Activated T-helper 1 cell treated with Interleukin-2 at 50 U/mL for 16 hours (primary cell): ENCODE data around the gene CDX2.

Source experiments
- DNase-seq: peaks from one replicate; pipeline ENCODE4 v3.0.0-alpha.2; 2020; ENCODE audit warnings: low read depth

The CDX2 gene

DNA sequence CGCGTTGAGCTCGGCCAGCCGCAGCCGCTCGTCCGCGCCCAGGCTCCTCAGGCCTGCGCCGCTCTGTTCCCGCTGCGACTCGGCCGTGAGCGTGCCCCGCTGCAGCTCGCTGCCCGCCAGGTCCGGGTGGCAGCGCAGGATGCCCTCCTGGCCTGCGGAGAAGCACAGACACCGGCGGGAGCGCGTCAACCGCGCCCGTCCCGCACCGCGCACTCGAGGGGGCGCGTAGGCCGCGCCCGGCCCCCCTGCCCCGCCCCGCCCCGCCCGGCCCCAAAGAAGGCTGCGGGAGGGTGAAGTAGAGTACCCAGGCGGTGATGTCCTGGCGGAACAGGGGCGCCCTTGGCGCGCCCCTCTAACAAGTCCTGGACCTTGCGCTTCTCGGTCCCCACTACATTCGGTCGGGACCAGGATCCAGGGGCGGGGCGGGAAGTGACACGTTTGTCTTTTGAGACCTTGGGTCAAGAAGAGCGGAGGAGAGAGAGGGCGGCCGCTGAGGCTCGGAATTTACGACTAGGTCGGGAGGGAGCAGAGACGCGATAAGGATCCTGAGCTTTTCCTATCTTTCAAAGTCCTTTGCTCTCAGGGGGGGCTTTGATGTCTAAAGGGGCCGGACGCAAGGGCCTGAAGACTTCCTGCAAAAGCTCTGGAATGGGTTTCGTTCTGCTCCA lies 9.3 kb upstream of the CDX2 start:
- DNase-seq: no peak

DNA sequence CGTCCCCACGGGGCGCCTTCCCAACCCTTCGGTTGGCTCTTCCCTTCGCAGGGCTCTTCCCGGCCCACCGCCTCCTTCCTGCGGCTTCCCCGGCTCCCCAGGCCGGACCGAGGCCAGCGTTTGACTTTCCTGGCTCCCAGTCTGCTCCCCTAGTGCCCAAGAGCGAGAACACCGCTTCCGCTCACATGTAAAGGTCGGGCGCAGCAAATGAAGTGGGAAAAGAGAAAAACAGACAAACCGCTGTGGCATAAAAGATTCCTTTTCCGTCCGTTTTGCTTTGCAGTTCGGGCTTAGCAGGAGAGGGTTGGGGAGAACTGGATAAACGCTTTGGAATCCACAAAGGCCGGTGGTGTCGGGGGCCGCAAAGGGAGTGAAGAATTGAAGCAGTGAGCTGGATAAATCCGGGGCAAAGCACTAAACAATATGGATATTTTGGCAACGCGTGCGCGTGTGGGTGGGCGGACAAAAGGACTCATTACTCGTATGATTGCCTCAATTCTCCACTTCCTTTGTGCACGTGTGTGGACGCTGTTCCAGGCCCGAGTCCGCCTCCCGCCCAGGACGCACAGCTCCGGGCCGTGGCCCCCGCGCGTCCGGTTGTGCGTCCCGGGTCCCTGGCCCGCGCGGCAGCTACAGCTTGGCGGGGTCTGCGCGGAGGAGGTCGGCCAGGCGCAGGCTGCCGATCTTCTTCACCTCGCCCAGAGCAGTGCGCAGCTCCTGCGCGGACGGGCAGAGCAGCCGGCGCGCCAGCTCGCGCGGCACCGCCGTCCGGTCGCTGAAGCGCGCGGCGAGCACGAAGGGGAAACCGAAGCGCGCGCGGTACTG lies 8.6 kb upstream of the CDX2 start:
- no peak for DNase-seq

DNA sequence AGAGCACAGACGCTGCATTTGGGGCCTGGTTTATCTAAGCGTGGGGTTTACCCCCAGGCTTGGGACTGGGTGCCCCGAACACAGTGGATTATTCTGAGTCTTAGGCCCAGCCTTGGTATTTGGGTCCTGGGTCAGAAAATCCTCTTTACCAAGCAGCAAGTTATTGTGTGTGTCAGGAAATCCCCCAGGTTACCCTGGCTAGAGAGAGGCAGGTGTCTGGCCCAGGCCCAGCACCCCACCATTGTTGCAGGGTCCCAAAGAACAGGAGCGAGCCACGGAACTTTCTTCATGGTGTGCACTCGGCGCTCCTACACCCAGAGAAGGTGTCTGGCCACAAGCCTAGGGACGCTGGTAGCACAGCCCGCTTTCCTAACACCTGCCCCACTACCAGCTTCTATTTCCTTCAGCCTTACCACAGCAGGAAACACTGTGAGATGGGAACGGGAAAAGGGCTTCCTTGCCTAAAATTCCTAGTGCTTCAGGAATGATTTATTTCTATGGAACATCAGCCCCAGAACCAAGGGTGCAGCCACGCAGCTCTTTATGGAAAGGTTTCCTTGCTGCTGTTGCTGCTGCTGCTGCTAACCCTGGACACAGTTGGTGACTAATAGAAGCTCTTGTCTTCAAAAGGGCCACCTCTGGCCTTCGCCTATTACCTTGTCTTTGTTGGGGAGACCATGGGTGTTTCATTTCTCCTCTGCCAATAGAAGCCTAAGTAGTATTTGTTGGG lies 7.4 kb upstream of the CDX2 start:
- DNase-seq: no peak

DNA sequence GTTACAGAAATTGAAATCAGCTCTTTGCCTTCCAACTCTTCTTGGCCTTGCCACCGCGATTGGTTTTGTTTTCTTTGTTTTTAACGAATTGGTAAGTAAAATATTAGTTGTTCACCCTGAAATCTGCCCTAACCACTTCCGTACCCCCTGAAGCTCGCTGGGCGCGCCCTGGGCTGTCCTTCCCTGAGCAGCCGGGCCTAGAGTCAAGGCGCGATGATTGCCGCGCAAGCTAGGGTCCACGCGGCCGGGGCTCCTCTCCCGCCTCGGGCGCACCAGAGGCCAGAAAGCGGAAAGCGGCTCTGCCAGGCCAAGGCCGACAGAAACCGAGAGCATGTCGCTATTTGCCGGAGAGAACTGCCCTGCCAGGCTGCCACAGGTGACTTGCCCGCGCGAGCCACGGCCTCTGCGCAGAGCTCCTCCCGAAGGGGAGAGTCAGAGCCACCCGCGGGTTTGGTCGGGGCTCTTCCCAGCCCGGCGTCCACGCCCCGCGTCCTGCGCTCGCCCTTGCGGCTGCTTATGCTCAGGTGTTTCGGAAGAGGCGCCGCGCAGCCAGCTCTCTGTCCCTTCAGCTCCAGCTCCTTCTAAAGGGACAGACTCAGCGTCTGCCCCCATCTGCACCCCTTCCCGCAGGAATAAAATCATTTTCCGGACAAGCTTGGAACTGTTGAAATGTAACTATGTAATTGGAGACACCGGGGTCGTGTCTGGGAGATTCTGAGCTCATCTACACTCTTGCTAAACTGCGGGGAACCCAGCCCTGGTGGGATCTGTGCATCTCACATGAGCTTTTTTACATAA lies 6.6 kb upstream of the CDX2 start:
- no peak for DNase-seq

DNA sequence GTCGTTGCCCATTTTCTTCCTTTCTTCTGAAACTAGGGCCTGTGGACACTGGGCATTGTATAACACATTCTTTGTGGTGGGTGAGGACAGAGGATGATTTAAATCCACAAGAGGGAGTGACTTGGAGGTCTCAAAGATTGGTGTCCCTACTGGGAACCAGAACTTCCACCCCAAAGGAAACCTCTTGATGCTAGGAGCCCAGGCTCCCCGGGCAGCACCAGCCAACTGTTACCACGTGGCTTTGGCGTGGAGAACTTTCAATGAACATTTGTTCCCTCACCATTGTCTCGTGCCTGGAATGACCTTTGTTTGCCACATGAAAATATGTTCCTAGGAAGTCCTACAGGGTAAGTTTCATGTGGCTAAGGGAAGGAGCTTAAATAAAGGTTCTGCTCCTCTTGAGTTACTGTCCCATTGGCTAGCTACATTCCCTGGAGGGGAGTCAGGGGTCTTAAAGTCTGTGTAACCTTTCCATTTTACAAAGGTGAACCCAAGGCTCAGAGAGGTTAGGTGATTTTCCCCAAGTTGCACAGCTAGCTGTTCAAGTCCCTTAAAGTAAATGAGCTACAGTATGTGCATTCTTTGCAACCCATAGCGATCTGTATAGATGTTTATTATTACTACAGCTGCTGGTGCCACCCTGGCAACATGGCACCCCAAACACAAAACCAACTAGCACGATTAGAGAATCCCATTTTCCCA lies 5.0 kb upstream of the CDX2 start:
- DNase-seq: no peak

DNA sequence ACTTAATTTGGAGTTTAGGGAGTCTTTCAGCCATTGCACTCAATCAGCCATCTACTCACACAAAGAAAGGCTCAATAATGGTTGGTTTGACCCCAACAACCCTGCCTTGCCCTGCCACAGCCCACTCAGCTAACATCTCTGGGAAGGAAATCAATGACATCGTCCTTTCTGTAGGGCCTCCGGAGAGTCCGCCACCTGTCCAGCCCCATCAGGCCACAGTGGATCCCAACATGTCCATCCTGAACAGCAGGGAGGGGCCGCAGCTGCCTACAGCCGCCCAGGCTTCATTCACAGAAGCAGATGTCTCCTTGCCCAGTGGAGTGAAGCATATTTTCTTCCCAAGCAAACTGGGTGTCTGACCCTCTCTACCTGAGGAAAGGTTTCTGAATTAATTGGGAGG lies 4.2 kb upstream of the CDX2 start:
- no peak for DNase-seq

DNA sequence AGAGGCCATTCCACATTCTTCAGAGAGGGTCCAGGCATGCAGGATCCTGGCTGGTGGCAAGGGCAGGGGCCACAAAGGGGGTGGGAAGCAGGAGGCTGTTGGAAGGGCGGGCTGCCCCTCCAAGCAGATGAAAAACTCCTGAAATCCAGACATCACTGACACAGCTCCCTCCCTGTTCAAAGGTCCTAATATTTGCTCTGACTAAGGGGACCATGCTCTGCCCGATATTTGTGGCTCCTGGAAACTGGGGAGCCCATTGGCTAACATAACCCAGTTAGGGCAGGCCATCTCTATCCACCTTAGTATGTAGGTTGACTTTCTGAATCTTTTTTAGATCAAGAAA lies 3.3 kb upstream of the CDX2 start:
- no peak for DNase-seq

DNA sequence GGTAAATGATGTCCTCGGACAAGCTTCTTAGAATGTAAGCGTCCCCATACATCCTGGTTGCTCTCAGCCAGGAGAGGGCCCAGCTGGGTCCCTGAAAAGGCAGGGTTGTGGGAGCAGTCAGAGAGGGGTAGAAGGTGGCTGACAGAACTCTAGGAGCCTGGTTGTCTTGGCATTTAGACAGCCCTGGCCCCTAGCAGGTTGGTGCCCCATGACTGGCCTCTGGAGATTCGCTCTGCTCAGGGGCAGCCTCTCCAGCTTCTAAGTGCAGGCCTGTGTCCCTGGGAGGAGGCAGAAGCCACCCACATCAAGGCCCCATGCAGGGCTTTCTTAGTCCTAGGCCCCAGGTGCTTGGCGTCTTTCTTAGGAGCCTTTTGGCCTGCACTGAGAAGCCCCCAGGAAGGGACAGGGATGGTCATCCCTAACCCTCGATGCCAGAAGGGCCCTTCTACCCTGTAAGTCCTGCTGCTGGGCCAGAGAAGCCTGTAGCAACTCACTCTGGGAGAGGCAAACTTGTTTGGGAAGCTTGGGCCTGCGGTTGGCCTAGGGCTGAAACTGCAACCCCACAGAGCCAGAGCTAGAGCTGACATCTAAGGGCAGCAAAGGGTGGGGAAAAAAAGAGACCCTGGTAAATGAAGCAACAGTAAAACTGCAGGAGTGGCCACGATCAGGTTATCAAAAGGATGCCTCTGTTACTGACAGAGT lies 2.8 kb upstream of the CDX2 start:
- DNase-seq: no peak

DNA sequence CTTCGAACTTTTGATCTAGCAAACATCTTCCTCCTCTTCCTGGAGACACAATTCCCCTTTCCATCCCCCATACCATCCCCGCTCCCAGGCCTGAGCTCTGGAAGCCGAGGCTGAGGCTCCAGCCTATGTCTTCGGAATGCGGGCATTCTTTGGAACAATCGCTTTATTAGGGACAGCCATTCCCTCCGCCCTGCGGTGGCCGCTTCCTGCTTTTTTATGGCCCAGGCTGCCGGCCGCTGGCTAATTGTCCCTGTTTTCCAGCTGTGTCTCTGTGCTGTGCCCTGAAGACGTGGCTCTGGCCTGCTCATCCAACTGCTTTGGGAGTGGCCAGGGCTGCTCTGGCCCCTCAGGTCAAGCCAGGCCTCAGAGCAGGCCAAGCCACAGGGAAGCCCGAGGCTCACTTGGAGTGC lies 2.1 kb upstream of the CDX2 start:
- no peak for DNase-seq

DNA sequence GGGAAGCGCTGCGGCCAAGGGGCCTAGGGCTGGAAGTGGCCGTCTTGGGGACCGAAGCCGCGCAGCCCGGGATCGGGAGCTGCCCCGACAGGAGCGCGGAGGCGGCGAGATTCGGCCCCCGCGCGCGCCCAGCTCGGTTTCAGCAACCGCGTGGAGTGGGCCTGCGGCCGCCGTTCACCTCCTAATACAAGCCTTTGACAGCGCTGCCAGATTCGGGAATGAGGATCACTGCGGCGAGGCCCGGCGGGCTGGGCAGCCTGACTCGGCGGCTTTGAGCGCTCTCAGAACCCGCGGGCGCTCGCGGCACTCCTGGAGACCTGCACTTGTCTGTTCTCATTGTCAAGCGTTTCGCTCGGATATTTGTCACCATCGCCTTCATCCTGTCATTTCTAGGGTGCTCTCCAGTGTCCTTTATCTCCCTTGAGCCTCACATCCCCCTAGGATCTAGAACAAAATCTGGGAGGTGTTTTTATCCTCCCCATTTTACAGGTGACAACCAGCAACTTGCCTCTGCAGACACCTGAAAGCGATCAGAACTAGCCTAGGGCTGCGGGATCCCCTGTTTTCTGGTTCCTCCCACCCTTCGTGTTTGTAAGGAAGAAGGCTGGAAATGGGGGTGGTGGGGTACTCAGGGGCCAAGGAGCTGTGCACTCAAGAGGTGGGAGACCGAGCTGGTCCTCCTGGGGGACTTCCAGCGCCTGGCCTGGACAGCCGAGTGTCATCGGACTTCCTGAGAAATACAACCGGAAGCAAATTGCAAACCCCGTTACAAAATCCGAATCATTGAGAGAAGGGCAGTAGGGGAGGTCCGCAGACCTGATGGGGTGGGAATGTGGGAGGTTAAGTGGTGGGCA lies 1.5 kb upstream of the CDX2 start:
- no peak for DNase-seq

DNA sequence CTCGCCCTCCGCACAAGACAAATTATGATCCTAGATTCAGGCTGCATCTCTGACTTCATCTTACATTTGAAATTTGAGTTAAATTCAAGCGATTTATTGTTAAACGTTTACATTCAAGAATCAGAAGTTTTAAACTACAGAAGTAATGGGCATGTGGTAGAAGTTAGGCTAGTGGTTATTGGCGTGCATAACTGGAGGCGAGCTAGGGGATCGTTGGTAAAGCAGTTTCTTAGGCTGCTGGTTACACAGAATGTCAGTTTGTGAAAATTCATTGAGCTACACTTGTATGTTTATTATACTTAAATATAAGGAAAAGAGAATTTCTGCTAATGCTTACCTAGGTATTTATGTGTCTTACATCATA lies 733 bp upstream of the CDX2 start:
- DNase-seq: no peak

DNA sequence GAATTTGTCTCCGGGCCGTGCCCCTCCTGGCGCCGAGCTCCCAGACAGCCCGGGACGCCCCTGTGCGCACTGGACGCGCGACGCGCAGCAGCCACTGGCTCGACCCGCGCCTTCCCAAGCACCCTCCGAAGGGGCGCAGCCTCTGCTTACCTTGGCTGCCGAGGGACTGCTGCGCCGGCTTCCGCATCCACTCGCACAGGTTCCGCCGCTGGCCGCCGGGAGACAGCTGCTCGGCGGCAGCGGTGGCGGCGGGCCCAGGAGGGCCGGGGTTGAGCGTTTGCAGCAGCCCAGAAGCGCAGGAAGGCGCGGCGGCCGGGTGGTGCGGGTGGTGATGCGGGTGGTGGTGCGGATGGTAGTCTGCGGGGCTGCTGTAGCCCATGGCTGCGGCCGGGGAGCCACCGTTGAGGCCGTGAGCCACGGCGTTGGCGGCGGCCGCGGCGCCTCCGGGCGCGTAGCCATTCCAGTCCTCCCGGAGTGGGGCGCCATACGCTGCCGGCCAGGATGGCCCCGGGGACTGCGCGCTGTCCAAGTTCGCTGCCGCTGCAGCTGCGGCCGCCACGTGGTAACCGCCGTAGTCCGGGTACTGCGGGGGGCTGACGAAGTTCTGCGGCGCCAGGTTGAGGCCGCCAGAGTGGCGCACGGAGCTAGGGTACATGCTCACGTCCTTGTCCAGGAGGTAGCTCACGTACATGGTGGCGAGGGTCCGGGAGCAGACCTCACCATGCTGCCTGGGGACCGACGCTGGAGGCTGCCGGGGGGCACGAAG lies 616 bp downstream of the CDX2 start:
- no peak for DNase-seq

DNA sequence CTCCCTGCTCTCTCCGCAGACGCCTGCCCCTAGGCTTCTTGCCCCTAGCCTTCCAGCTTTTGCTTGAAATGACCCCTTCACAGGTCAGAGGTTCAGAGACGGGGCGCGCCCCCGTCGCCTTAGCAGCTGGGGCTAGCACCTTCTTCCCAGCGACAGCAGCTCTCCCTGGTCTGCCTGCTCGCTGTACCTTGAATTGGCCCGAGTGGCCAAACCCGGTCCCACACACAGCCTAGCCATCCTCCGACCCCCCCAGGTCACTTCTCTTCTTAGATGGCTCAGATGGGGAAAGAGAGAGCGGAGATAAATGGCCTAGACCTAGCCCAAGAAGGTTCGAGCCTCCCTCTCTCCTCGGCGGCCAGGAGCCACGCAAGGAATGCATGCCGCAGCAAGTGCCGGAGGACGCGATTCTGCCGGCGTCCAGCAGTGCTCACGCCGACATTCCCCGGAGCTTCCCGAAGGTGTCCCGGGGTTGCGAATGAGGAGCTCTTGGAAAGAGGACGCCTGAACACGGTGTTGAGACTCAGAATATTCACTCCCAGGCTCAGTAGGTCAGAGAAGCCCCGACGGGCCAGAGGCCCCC lies 1.3 kb downstream of the CDX2 start:
- DNase-seq: no peak

DNA sequence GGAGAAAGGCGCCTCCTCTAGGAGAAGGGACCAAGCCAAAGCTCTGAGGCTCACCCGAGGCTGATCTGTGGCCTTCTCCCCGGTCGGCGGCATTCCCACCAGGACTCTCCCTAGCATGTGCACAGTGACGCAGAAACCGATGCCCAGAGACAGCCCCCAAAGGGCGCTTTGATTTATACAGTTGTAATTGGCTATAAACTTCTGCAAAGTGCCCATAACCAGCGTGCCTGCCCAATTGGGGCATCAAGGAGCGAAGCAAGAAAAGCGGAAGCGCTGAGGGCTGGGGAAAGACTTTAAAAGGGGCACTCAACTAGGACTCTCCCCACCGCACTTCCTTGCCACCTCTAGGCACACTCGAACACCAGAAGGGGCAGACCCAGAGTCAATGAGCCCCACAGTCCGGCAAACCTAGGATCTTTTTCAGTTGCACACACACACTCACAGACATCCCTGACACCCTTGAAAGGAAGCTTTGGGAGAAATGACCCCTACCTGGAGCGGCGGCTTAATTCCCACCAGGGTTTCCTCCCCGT lies 1.8 kb downstream of the CDX2 start:
- no peak for DNase-seq

DNA sequence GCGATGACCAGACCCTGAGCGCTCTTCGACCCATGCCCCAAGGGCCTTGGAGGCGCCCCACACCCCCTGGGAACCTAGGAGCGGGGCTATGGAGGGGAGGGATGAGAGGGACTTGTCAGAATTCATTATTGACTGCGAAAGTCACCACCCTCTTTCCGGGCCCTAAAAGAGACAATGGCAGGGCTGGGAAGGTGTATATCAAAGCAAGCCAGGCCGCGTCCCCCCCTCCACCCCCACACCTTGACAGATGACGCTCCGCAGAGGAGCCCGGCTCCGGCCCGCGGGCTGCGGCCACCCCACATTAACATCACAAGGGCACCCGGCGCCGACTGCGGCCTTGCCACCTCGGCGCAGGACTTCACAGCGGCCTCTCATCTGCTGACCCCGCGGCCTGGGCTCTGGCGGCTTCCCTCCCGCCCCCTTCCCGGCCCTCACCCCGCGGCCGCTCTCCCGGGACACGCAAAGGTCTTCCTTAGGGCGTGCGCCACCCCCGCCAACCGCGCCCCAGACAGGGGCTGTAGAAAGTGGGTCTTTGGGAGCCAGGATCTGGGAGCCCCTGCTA lies 2.4 kb downstream of the CDX2 start:
- DNase-seq: no peak

DNA sequence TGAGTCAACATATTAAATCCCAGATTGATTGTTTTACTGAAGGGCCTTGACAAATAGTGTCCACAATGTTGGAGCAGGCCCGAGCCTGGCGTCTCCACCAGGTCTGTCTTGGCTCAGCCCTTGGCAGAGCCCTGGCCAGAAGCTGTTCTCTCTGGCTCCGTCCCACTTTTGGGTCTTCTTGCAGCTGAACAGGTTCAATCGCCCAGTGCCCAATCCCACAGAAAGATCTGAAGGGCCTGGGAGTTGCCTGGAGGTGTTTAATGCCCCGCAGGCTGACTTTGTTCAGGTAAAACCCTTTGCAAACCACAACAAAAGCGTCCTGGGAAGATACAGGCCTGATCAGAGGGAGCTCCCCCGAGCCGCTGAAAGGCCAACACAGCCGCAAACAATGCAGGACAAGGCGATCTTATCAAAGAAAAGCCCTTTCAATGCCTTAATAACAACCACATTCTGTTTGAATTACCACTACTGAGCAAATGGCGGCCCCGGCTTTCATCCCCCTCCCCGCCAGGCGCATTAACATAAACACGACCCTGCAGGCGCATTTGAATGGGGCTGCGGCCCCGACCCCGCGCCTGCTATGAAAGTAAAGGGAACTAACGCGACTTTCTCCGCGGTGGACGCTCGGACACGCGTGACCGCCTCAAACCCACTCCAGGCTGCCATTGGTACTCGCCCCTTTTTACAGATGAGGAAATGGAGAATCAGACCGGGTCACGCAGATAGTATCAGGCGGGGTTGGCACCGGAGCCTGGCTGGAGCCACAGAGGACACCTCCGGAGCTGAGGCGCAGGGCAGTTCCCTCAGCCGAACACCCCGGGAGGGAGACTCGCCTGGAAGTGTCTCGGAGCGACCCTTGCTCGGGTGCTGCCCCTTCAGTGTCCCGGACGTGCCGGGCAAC lies 3.1 kb downstream of the CDX2 start:
- no peak for DNase-seq

DNA sequence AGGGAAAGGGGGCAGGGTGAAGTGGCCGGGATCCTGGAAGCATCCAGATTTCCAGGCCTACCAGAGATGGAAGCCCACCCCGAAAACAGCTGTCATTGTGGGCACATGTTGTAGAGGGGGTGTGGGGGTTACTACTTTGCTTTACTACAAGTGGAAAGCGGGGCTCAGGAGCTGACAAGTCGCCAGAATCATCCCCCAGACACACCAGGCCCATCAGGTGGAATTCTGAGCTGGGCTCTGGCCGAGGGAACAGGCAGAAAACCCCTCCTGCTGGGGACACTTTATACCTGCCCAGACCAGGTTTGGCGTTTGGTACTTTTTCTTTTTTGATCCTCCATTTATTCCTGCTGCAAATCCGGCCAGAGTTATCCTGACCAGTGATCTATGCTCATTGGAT lies 3.8 kb downstream of the CDX2 start:
- DNase-seq: no peak
